IMR-90 (cell line): ENCODE measurements around the gene CBL. TPM values are rescaled to one million over a fixed set of nuclear protein-coding genes. Genes with fewer than 3 reads are reported as not detected.

Experiments used
- ATAC-seq: fragments of 200-7000 bp; cut with Tn5 transposase; 2 replicates; pipeline ENCODE4 v1.9.1; 2020; ENCODE audit warnings: low read depth, mild to moderate bottlenecking, moderate library complexity
- BruUV-seq: library from RNA; stranded (reverse); fragments of 400-500 nt; replicated peaks from 2 replicates; lab custom pipeline; 2021; lab: Mats Ljungman, UMichigan
- CTCF ChIA-PET: fragments of 300-600 bp; formaldehyde crosslinking; extraction: SDS; loops from one replicate; lab custom pipeline; 2021; ENCODE audit warnings: antibody characterized with exemption; lab: Yijun Ruan, JAX
- POLR2A ChIA-PET: fragments of 300-600 bp; sonication (Branson Sonifier 250); formaldehyde crosslinking; loops from one replicate; lab custom pipeline; 2022; ENCODE audit warnings: antibody characterized with exemption; ENCODE audit not compliant: unreplicated experiment; lab: Charles Lee
- DNase-seq: peaks from one replicate; pipeline ENCODE4 v3.0.0; 2013
- H2AFZ ChIP-seq: replicated peaks from 2 replicates; pipeline ENCODE3; 2013; ENCODE audit warnings: low read length, mild to moderate bottlenecking; ENCODE audit not compliant: poor library complexity
- H2AK5ac ChIP-seq: 2 replicates; pipeline ENCODE4 v1.6.1; 2013; ENCODE audit warnings: low read depth, low read length, inconsistent platforms
- H2AK9ac ChIP-seq: replicated peaks from 2 replicates; pipeline ENCODE3; 2013; ENCODE audit warnings: mild to moderate bottlenecking, low read depth, low read length, moderate library complexity; ENCODE audit not compliant: poor library complexity
- H2BK120ac ChIP-seq: 2 replicates; pipeline ENCODE4 v1.6.1; 2013; ENCODE audit warnings: low read depth, low read length, inconsistent platforms
- H2BK15ac ChIP-seq: 3 replicates; pipeline ENCODE4 v1.6.1; 2013; ENCODE audit warnings: low read depth, low read length, inconsistent platforms
- H2BK20ac ChIP-seq: 2 replicates; pipeline ENCODE4 v1.6.1; 2013; ENCODE audit warnings: low read depth, mild to moderate bottlenecking, inconsistent platforms, low read length, moderate library complexity
- H2BK5ac ChIP-seq: 2 replicates; pipeline ENCODE4 v1.6.1; 2013; ENCODE audit warnings: mild to moderate bottlenecking, low read depth, low read length, inconsistent platforms; ENCODE audit not compliant: poor library complexity, severe bottlenecking
- H3K14ac ChIP-seq: replicated peaks from 2 replicates; pipeline ENCODE4 v1.6.1; 2013; ENCODE audit warnings: low read depth, low read length, inconsistent platforms
- H3K18ac ChIP-seq: 2 replicates; pipeline ENCODE4 v1.6.1; 2013; ENCODE audit warnings: low read depth, low read length, control low read depth
- H3K23ac ChIP-seq: 2 replicates; pipeline ENCODE4 v1.6.1; 2013; ENCODE audit warnings: low read depth, low read length, inconsistent platforms
- H3K27ac ChIP-seq: 2 replicates; pipeline ENCODE4 v1.5.1; 2013; ENCODE audit warnings: mild to moderate bottlenecking, control low read depth, low read length; ENCODE audit not compliant: insufficient read depth
- H3K27me3 ChIP-seq: 2 replicates; pipeline ENCODE4 v1.6.1; 2013; ENCODE audit warnings: low read length; ENCODE audit not compliant: control insufficient read depth, insufficient read depth
- H3K36me3 ChIP-seq: 2 replicates; pipeline ENCODE4 v1.6.1; 2013; ENCODE audit warnings: low read length, mixed read lengths; ENCODE audit not compliant: control insufficient read depth, insufficient read depth
- H3K4ac ChIP-seq: 2 replicates; pipeline ENCODE4 v1.6.1; 2013; ENCODE audit warnings: low read depth, low read length, inconsistent platforms
- H3K4me1 ChIP-seq: 2 replicates; pipeline ENCODE4 v1.6.1; 2013; ENCODE audit warnings: low read length, mixed read lengths; ENCODE audit not compliant: control insufficient read depth, insufficient read depth
- H3K4me2 ChIP-seq: 2 replicates; pipeline ENCODE4 v1.6.1; 2013; ENCODE audit warnings: low read depth, mild to moderate bottlenecking, control low read depth, low read length, moderate library complexity
- H3K4me3 ChIP-seq: 2 replicates; pipeline ENCODE4 v1.5.1; 2013; ENCODE audit warnings: low read depth, mild to moderate bottlenecking, control low read depth, low read length, moderate library complexity; ENCODE audit not compliant: insufficient read depth
- H3K56ac ChIP-seq: 2 replicates; pipeline ENCODE4 v1.6.1; 2013; ENCODE audit warnings: low read length, inconsistent platforms; ENCODE audit not compliant: insufficient read depth; ENCODE audit errors: extremely low read depth
- H3K79me1 ChIP-seq, 2 experiments: 2 replicates each; pipeline ENCODE4 v1.6.1; 2013; ENCODE audit warnings: low read length in 2 of 2, inconsistent platforms in 1 of 2, low read depth in 1 of 2
- H3K9ac ChIP-seq: 2 replicates; pipeline ENCODE4 v1.6.1; 2013; ENCODE audit warnings: low read depth, low read length, control low read depth
- H3K9me1 ChIP-seq: 2 replicates; pipeline ENCODE4 v1.6.1; 2013; ENCODE audit warnings: low read length, inconsistent platforms; ENCODE audit not compliant: insufficient read depth
- H3K9me3 ChIP-seq: 2 replicates; pipeline ENCODE4 v1.6.1; 2013; ENCODE audit warnings: low read length; ENCODE audit not compliant: control insufficient read depth, insufficient read depth
- H4K20me1 ChIP-seq: 2 replicates; pipeline ENCODE4 v1.6.1; 2013; ENCODE audit warnings: low read length, inconsistent platforms; ENCODE audit not compliant: insufficient read depth
- H4K5ac ChIP-seq: 2 replicates; pipeline ENCODE4 v1.6.1; 2013; ENCODE audit warnings: mild to moderate bottlenecking, low read depth, low read length, control low read depth
- H4K8ac ChIP-seq, 2 experiments: 2 replicates each; pipeline ENCODE4 v1.6.1; 2013; ENCODE audit warnings: low read depth in 2 of 2, low read length in 2 of 2, control low read depth in 1 of 2, inconsistent platforms in 1 of 2
- H4K91ac ChIP-seq: 2 replicates; pipeline ENCODE4 v1.6.1; 2013; ENCODE audit warnings: low read depth, low read length, inconsistent platforms; ENCODE audit not compliant: insufficient read depth
- BHLHE40 ChIP-seq: fragments of 150-350 bp; IDR thresholded peaks from 2 replicates; pipeline ENCODE4 v1.6.1; 2016; ENCODE audit warnings: mild to moderate bottlenecking, low read depth, low read length
- CEBPB ChIP-seq: IDR thresholded peaks from 2 replicates; pipeline ENCODE4 v1.6.1; 2012; ENCODE audit warnings: low read depth, low read length, improper control_type of control experiment
- FOS ChIP-seq: fragments of 150-350 bp; IDR thresholded peaks from 2 replicates; pipeline ENCODE4 v1.6.1; 2016; ENCODE audit warnings: low read depth, low read length
- MAFK ChIP-seq: IDR thresholded peaks from 2 replicates; pipeline ENCODE4 v1.6.1; 2012; ENCODE audit warnings: low read depth, low read length, improper control_type of control experiment
- MAZ ChIP-seq: IDR thresholded peaks from 2 replicates; pipeline ENCODE4 v1.6.1; 2012; ENCODE audit warnings: low read depth, mild to moderate bottlenecking, low read length, improper control_type of control experiment, moderate library complexity, borderline replicate concordance
- MXI1 ChIP-seq: IDR thresholded peaks from 2 replicates; pipeline ENCODE4 v1.6.1; 2012; ENCODE audit warnings: low read depth, mild to moderate bottlenecking, low read length, moderate library complexity, borderline replicate concordance
- NFE2L2 ChIP-seq: fragments of 150-350 bp; IDR thresholded peaks from 2 replicates; pipeline ENCODE4 v1.6.1; 2016; ENCODE audit warnings: low read depth, mild to moderate bottlenecking, low read length
- RCOR1 ChIP-seq: IDR thresholded peaks from 2 replicates; pipeline ENCODE4 v1.6.1; 2012; ENCODE audit warnings: mild to moderate bottlenecking, low read length, improper control_type of control experiment; ENCODE audit not compliant: insufficient replicate concordance
- RFX5 ChIP-seq: IDR thresholded peaks from 2 replicates; pipeline ENCODE4 v1.8.0; 2012; ENCODE audit warnings: low read depth, mild to moderate bottlenecking, low read length, moderate library complexity
- WGBS, 2 experiments: methylation state at CpG; one replicate each; pipeline versions ENCODE4 v1.1.5 to v1.1.7; 2013; ENCODE audit warnings: missing lambda C conversion rate in 2 of 2; ENCODE audit not compliant: insufficient read length in 1 of 2; ENCODE audit errors: extremely low coverage in 2 of 2; 5-methylcytosine and 5-hydroxymethylcytosine counted together
- dilution Hi-C: fragments of 300-500 bp; cut with HindIII; formaldehyde crosslinking; loops from one replicate; pipeline ENCODE4 v1.14.3; 2018; ENCODE audit warnings: low sequenced_read_pairs; ENCODE audit not compliant: unreplicated experiment
- in situ Hi-C: fragments of 300-500 bp; cut with MboI; formaldehyde crosslinking; loops from 3 replicates; pipeline ENCODE4 v1.14.3; 2019; ENCODE audit warnings: low sequenced_read_pairs, inconsistent platforms, mixed read lengths
- intact Hi-C: fragments of 100-400 bp; cut with micrococcal nuclease; formaldehyde crosslinking; loops from 2 replicates; pipeline ENCODE4 v1.10.0; 2022
- polyA plus RNA-seq, 3 experiments: library from polyadenylated mRNA; depleted of rRNA; stranded (reverse); fragments of >200 nt; gene quantifications; 2 replicates each; pipeline ENCODE4 v1.2.3, GENCODE V29; 2012; ENCODE audit warnings: low replicate concordance in 1 of 3
- total RNA-seq: library from RNA; depleted of rRNA; stranded (reverse); fragments of >200 nt; gene quantifications from 2 replicates; pipeline ENCODE4 v1.2.3, GENCODE V29; 2012
- TF ChIP-seq, protein P1 (sequence below): fragments of 150-350 bp; IDR thresholded peaks from 2 replicates; pipeline ENCODE4 v1.6.1; 2016; ENCODE audit warnings: low read depth, mild to moderate bottlenecking, low read length, moderate library complexity, borderline replicate concordance

Gene CBL
- total and polyA plus RNA-seq, 2 of the 4 experiments (the other 2 are of a cell fraction) = 6.1 to 11.8 TPM

DNA sequence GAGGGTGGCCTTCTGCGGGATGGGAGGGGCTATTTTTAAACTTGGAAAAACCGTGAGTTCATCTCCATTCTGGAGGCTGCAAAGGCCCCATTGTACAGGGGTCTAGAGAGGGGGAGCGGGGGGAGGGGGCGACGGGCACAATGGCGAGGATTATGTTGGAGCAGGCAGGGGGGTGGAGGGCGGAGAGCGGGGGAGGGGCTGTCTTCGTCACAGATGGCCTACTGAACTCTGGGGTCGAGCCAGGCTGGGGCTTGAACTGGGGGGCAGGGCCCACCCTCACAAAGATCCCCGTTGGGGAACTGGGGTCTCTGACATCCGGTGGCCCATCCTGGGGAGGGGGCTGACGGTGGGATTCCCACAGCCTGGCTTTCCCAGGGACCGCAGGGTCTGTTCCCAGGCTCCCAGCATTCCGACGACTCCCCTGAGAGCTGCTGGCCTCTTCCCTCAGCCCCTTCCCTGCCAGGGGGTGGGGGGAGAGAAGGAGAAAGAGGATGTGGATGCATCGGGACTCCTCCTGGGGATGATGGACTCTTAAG is 114.2 kb downstream of the CBL start:
- peaks cover 8% of the 10 kb centered on the region for H4K20me1 ChIP-seq
- peak overlapping the region; percentile 78; the same call in 2 of the 3 replicates for H2BK15ac ChIP-seq
- in situ Hi-C loops (no loop called here), intact Hi-C loops (loop anchor here (2.0 to 5.0 kb wide), 2 partner anchors 18 to 173 kb away; partner anchors contain the start of gene ABCG4), dilution Hi-C loops (no loop called here)
- DNase-seq (no peak), ATAC-seq (no peak)
- no TSS peak for BruUV-seq
- peak overlapping the region; percentile 99 for H3K4ac ChIP-seq
- WGBS, 2 experiments = 60% methylated on average over 2 of the region's 17 CpGs; no CpG with 5 or more reads in 1 of the 2 experiments
- no peaks in the 10 kb centered on the region for H3K9me3 ChIP-seq
- peak overlapping the region; percentile 96 for H2AK5ac ChIP-seq
- peaks cover 44% of the 10 kb centered on the region for H3K4me1 ChIP-seq
- peak overlapping the region; percentile 99 for H4K91ac ChIP-seq
- no peaks in the 10 kb centered on the region for H3K27me3 ChIP-seq
- H3K79me1 ChIP-seq = peaks cover 6 to 44% of the 10 kb centered on the region in 2 experiments; a peak in 3 of 4 replicates
- no peak for TF ChIP-seq NFE2L2
- no peak for TF ChIP-seq RCOR1
- TF ChIP-seq, protein P1, sequence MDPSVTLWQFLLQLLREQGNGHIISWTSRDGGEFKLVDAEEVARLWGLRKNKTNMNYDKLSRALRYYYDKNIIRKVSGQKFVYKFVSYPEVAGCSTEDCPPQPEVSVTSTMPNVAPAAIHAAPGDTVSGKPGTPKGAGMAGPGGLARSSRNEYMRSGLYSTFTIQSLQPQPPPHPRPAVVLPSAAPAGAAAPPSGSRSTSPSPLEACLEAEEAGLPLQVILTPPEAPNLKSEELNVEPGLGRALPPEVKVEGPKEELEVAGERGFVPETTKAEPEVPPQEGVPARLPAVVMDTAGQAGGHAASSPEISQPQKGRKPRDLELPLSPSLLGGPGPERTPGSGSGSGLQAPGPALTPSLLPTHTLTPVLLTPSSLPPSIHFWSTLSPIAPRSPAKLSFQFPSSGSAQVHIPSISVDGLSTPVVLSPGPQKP = no peak
- no peak for TF ChIP-seq MAZ
- TF ChIP-seq FOS = no peak
- no peak for TF ChIP-seq BHLHE40
- TF ChIP-seq CEBPB = no peak
- no peak for TF ChIP-seq MXI1
- TF ChIP-seq RFX5 = no peak
- TF ChIP-seq MAFK = no peak
- peak overlapping the region; percentile 94 for H3K14ac ChIP-seq
- H2BK5ac ChIP-seq = peak overlapping the region; percentile 84
- peak overlapping the region; percentile 63 for H2BK20ac ChIP-seq
- H3K9me1 ChIP-seq = peaks cover 17% of the 10 kb centered on the region
- peak overlapping the region; percentile 88 for H3K56ac ChIP-seq
- H2AFZ ChIP-seq = peak overlapping the region; percentile 96
- peak overlapping the region; percentile 93 for H2AK9ac ChIP-seq
- ChIA-PET CTCF (interaction anchor here (1.0 to 1.7 kb wide), 3 partner anchors 18 to 175 kb away, joined by 3 to 9 read pairs (median 3); no protein-coding TSS in a partner anchor), POLR2A (interaction anchor here (0.8 to 1.0 kb wide), 2 partner anchors 12 to 17 kb away, joined by 4 to 7 read pairs; no protein-coding TSS in a partner anchor)
- peak overlapping the region; percentile 73 for H3K4me2 ChIP-seq
- H3K9ac ChIP-seq = peak overlapping the region; percentile 79
- H4K8ac ChIP-seq = peak overlapping the region; percentile 95 to 98
- H4K5ac ChIP-seq = peak overlapping the region; percentile 98
- no peaks in the 10 kb centered on the region for H3K36me3 ChIP-seq
- peak overlapping the region; percentile 74 for H3K18ac ChIP-seq
- H3K4me3 ChIP-seq = peak overlapping the region; percentile 29
- peak overlapping the region; percentile 98 for H3K23ac ChIP-seq
- peak overlapping the region; percentile 93 for H3K27ac ChIP-seq
- H2BK120ac ChIP-seq = peak overlapping the region; percentile 95
